ENCODE data around the gene HSCB. TPM values are rescaled to one million over a fixed set of nuclear protein-coding genes. Genes with fewer than 3 reads are reported as not detected.

The HSCB gene
- total RNA-seq, 1 donor from 2014 or later = 5.4 TPM

DNA sequence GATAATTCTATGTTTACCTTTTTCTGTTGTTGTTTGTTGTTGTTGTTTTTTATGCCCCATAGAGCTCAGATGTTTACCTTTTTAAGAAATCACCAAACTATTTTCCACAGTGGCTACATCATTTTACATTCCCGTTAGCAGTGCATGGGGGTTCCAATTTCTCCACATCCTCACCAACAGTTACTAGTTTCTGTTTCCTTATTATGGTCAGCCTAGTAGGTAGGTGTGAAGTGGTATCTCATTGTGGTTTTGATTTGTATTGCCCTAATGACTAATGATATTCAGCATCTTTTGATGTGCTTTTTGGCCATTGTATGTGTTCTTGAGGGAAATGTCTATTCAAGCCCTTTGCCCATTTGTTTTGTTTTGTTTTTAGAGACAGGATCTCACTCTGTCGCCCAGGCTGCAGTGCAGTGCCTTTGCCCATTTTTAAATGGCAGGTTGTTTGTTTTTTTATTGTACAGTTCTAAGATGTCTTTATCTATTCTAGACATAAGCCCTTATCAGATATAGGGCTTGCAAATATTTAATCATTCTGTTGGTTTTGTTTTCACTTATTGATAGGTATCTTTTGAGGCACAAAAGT is 27.7 kb upstream of the HSCB start:
- H3K27ac Mint-ChIP-seq (ENCODE audit: unreplicated experiment) = no peak overlapping the region
- no peaks in the 10 kb centered on the region for H3K27me3 Mint-ChIP-seq (ENCODE audit: unreplicated experiment)
- H3K9me3 Mint-ChIP-seq (ENCODE audit: unreplicated experiment) = no peaks in the 10 kb centered on the region
- no peaks in the 10 kb centered on the region for H3K4me1 Mint-ChIP-seq (ENCODE audit: low read depth, unreplicated experiment)
- TF ChIP-seq CTCF (IDR thresholded peaks at IDR 0.05; ENCODE audit: partially characterized antibody, unreplicated experiment) = no peak
- H3K4me3 Mint-ChIP-seq (ENCODE audit: unreplicated experiment) = no peak overlapping the region
- H3K36me3 Mint-ChIP-seq (ENCODE audit: unreplicated experiment) = no peaks in the 10 kb centered on the region
- DNase-seq = no peak

DNA sequence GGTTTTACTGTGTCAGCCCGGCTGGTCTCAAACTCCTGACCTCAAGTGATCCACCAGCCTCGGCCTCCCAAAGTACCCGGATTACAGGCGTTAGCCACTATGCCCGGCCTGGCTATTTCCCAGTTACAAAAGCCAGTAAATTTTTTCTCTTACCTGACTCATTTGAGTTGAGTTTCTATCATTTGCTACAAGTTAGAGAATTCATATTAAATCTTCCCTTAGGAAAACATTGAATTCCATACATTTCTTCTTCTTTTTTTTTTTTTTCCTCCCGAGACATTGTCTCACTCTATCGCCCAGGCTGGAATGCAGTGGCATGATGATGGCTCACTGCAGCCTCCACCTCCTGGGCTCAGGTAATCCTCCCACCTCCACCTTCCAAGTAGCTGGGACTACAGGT is 26.2 kb upstream of the HSCB start:
- H3K4me1 Mint-ChIP-seq (ENCODE audit: low read depth, unreplicated experiment) = no peaks in the 10 kb centered on the region
- DNase-seq = no peak
- no peak for TF ChIP-seq CTCF (IDR thresholded peaks at IDR 0.05; ENCODE audit: partially characterized antibody, unreplicated experiment)
- H3K27ac Mint-ChIP-seq (ENCODE audit: unreplicated experiment) = no peak overlapping the region
- no peaks in the 10 kb centered on the region for H3K9me3 Mint-ChIP-seq (ENCODE audit: unreplicated experiment)
- no peaks in the 10 kb centered on the region for H3K36me3 Mint-ChIP-seq (ENCODE audit: unreplicated experiment)
- no peak overlapping the region for H3K4me3 Mint-ChIP-seq (ENCODE audit: unreplicated experiment)
- no peaks in the 10 kb centered on the region for H3K27me3 Mint-ChIP-seq (ENCODE audit: unreplicated experiment)

DNA sequence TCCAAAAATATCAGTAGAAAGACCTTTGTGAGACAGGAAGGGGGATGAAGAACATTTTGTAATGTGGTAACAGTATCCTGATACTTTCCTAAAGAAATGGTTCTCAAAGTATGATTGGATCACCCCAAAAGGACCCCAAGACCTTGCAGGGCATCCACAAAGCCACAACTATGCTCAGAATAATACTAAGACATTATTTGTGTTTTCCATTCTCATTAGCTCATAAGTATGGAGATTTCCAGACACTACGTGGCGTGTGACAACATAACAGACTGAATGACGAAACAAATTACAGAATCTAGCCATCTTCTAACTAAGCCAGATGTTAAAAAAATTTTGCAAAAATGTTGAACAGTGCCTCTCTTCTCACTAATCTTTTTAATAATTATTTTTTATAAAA is 25.2 kb upstream of the HSCB start:
- Mint-ChIP-seq H3K27me3 (ENCODE audit: unreplicated experiment) (no peaks in the 10 kb centered on the region), H3K27ac (ENCODE audit: unreplicated experiment) (no peak overlapping the region), H3K9me3 (ENCODE audit: unreplicated experiment) (no peaks in the 10 kb centered on the region), H3K36me3 (ENCODE audit: unreplicated experiment) (no peaks in the 10 kb centered on the region), H3K4me3 (ENCODE audit: unreplicated experiment) (no peak overlapping the region), H3K4me1 (ENCODE audit: low read depth, unreplicated experiment) (no peaks in the 10 kb centered on the region)
- TF ChIP-seq CTCF (IDR thresholded peaks at IDR 0.05; ENCODE audit: partially characterized antibody, unreplicated experiment) = no peak
- no peak for DNase-seq

DNA sequence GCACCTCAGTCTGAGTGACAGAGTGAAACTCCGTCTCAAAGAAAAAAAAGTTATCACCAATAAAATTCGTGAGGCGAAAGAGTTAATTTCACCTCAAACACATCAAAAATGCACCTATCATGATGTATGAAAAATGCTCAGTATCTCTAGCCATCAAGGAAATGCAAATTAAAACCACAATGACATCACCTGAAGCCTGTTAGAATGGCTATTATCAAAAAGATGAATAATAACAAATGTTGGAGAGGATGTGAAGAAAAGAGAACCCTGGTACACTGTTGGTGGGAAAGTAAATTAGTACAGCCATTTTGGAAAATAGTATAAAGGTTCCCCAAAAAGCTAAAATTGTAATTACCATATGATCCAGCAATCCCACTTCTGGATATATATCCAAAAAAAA is 23.8 kb upstream of the HSCB start:
- Mint-ChIP-seq H3K36me3 (ENCODE audit: unreplicated experiment) (no peaks in the 10 kb centered on the region), H3K4me1 (ENCODE audit: low read depth, unreplicated experiment) (no peaks in the 10 kb centered on the region), H3K27me3 (ENCODE audit: unreplicated experiment) (no peaks in the 10 kb centered on the region), H3K9me3 (ENCODE audit: unreplicated experiment) (no peaks in the 10 kb centered on the region), H3K4me3 (ENCODE audit: unreplicated experiment) (no peak overlapping the region), H3K27ac (ENCODE audit: unreplicated experiment) (no peak overlapping the region)
- no peak for TF ChIP-seq CTCF (IDR thresholded peaks at IDR 0.05; ENCODE audit: partially characterized antibody, unreplicated experiment)
- DNase-seq = no peak

DNA sequence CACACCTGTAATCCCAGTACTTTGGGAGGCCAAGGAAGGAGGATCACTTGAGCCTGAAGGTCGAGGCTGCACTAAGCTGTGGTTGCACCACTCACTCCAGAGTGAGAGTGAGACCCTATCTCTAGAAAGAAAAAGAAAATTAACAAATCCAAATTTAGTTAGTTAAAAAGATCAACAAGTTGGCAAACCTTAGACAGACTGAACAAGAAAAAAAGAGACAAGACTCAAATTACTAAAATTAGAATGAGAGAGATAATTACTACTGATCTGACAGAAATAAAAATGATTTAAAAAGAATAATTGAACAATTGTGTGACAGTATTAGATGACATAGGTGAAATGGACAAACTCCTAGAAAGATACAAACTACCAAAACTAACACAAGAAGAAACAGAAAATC is 13.8 kb upstream of the HSCB start:
- H3K4me3 Mint-ChIP-seq (ENCODE audit: unreplicated experiment) = no peak overlapping the region
- no peak for TF ChIP-seq CTCF (IDR thresholded peaks at IDR 0.05; ENCODE audit: partially characterized antibody, unreplicated experiment)
- no peaks in the 10 kb centered on the region for H3K36me3 Mint-ChIP-seq (ENCODE audit: unreplicated experiment)
- no peak for DNase-seq
- no peaks in the 10 kb centered on the region for H3K4me1 Mint-ChIP-seq (ENCODE audit: low read depth, unreplicated experiment)
- H3K27ac Mint-ChIP-seq (ENCODE audit: unreplicated experiment) = no peak overlapping the region
- no peaks in the 10 kb centered on the region for H3K27me3 Mint-ChIP-seq (ENCODE audit: unreplicated experiment)
- H3K9me3 Mint-ChIP-seq (ENCODE audit: unreplicated experiment) = no peaks in the 10 kb centered on the region
